CD4-positive, alpha-beta T cell (primary cell): ENCODE measurements around the gene IMMP1L. TPM values are rescaled to one million over a fixed set of nuclear protein-coding genes. Genes with fewer than 3 reads are reported as not detected.

ENCODE experiments used
- ATAC-seq: fragments of 200-7000 bp; cut with Tn5 transposase; one replicate; pipeline ENCODE4 v1.10.0; 2022; ENCODE audit warnings: mild to moderate bottlenecking; ENCODE audit not compliant: poor library complexity
- CTCF ChIA-PET: fragments of 350-600 bp; sonication (Branson Sonifier 250); formaldehyde crosslinking; loops from one replicate; lab custom pipeline; 2021; ENCODE audit warnings: antibody characterized with exemption, inconsistent platforms; lab: Charles Lee
- POLR2A ChIA-PET: fragments of 350-600 bp; sonication (Branson Sonifier 250); formaldehyde crosslinking; loops from one replicate; lab custom pipeline; 2021; ENCODE audit warnings: antibody characterized with exemption, inconsistent platforms; lab: Charles Lee
- DNase-seq, 14 experiments: peaks; one replicate each; pipeline ENCODE4 v3.0.0-alpha.2; 2013 to 2020; ENCODE audit warnings: mixed read lengths in 2 of 14
- H3K27ac ChIP-seq, 2 donors: one replicate each; pipeline versions ENCODE4 v1.5.1 to v1.7.0; 2013; ENCODE audit warnings: low read length in 2 of 2, low read depth in 1 of 2, mild to moderate bottlenecking in 1 of 2
- H3K27me3 ChIP-seq, 2 experiments: 1 replicate in 1 of 2; 2 replicates in 1 of 2; pipeline versions ENCODE4 v1.6.1 to v1.7.0; 2013; ENCODE audit warnings: low read length in 2 of 2, control low read depth in 1 of 2, mild to moderate bottlenecking in 1 of 2, moderate library complexity in 1 of 2; ENCODE audit not compliant: insufficient read depth in 2 of 2, control insufficient read depth in 1 of 2
- H3K36me3 ChIP-seq: one replicate; pipeline ENCODE4 v1.6.1; 2013; ENCODE audit warnings: low read length, control low read depth; ENCODE audit not compliant: insufficient read depth
- H3K4me1 ChIP-seq: one replicate; pipeline ENCODE4 v1.6.1; 2013; ENCODE audit warnings: low read length, control low read depth; ENCODE audit not compliant: insufficient read depth
- H3K4me3 ChIP-seq: one replicate; pipeline ENCODE4 v1.5.1; 2013; ENCODE audit warnings: mild to moderate bottlenecking, low read length, moderate library complexity
- H3K9me3 ChIP-seq, 2 experiments: 1 replicate in 1 of 2; 2 replicates in 1 of 2; pipeline versions ENCODE4 v1.6.1 to v1.7.0; 2013; ENCODE audit warnings: low read length in 2 of 2, mild to moderate bottlenecking in 2 of 2, control low read depth in 1 of 2, moderate library complexity in 1 of 2; ENCODE audit not compliant: control insufficient read depth in 1 of 2, insufficient read depth in 1 of 2
- H3K27ac Mint-ChIP-seq: one replicate; pipeline ENCODE4 v1.8.0; 2020; ENCODE audit warnings: mixed read lengths
- H3K27me3 Mint-ChIP-seq: one replicate; pipeline ENCODE4 v1.8.0; 2021; ENCODE audit warnings: mixed read lengths
- H3K36me3 Mint-ChIP-seq: one replicate; pipeline ENCODE4 v1.8.0; 2021; ENCODE audit warnings: low read depth, mixed read lengths
- H3K4me1 Mint-ChIP-seq: one replicate; pipeline ENCODE4 v1.8.0; 2021; ENCODE audit warnings: low read depth, mixed read lengths
- H3K4me3 Mint-ChIP-seq: one replicate; pipeline ENCODE4 v1.8.0; 2020; ENCODE audit warnings: mild to moderate bottlenecking, mixed read lengths
- H3K9me3 Mint-ChIP-seq: one replicate; pipeline ENCODE4 v1.8.0; 2020; ENCODE audit warnings: mixed read lengths
- CTCF ChIP-seq: fragments of 200-600 bp; IDR thresholded peaks from one replicate; pipeline ENCODE4 v1.8.0; 2022; ENCODE audit warnings: antibody characterized with exemption, mild to moderate bottlenecking
- intact Hi-C, 2 experiments: fragments of 100-400 bp; cut with DNase I in 1 of 2; cut with micrococcal nuclease in 1 of 2; formaldehyde crosslinking; loops; one replicate each; pipeline versions ENCODE4 v1.15.1 to v1.9.0; 2023 to 2025; cut with DNase I, micrococcal nuclease
- total RNA-seq, 174 experiments: library from RNA in 2 of 174; stranded (reverse) in 2 of 174; gene quantifications; one replicate each; pipeline ENCODE4 v1.2.3 and lab custom pipeline; 2021 to 2026

The IMMP1L gene
- total RNA-seq, 2 experiments from 2014 or later, result 6.0 to 6.9 TPM

- Histone ChIP-seq H3K36me3 (no peaks in the 10 kb centered on the region), H3K4me3 (no peak overlapping the region), H3K4me1 (no peaks in the 10 kb centered on the region), H3K27ac (no peak overlapping the region), H3K27me3 (no peaks in the 10 kb centered on the region), H3K9me3 (peaks cover 0 to 6% of the 10 kb centered on the region in 2 experiments)
- ChIA-PET POLR2A (interaction anchor here (0.7 kb wide), 1 partner anchor 16 kb away, joined by 4 read pairs; no protein-coding TSS in a partner anchor), CTCF (no interaction called here)
- H3K4me3 Mint-ChIP-seq, result no peak overlapping the region
- no peak overlapping the region for H3K27ac Mint-ChIP-seq
- DNase-seq, result no peak
- no peaks in the 10 kb centered on the region for H3K27me3 Mint-ChIP-seq
- no peak for ATAC-seq
- TF ChIP-seq CTCF, result no peak
- intact Hi-C loops, result no loop called here
- peaks cover 14% of the 10 kb centered on the region for H3K36me3 Mint-ChIP-seq
- no peaks in the 10 kb centered on the region for H3K4me1 Mint-ChIP-seq
- no peaks in the 10 kb centered on the region for H3K9me3 Mint-ChIP-seq
Measured at GRCh38 chr11:31529701-31530100, 20.3 kb upstream of the IMMP1L start.

DNA sequence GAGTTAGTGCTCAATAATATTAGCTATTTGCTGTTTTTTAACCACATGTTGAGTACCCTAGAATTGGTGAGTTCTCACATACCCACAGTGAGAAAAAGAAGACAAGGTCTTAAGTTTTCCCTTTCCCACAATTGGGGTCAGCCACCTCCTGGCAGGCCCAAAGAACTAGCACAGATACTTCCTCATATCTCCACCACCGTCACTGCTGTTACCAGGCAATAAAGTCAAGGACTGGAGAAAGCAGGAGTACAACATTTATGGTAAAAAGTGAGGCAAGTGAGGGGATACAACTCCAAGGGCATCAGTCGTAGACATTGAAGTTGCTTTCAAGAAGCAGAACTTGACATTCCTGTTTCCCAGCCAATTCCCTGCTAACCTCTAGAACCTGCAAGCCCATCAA is 19.8 kb upstream of the IMMP1L start:
- DNase-seq (no peak), ATAC-seq (no peak)
- no peak overlapping the region for H3K27ac ChIP-seq
- peaks cover 0 to 6% of the 10 kb centered on the region in 2 experiments for H3K9me3 ChIP-seq
- H3K4me1 ChIP-seq, result no peaks in the 10 kb centered on the region
- no peak overlapping the region for H3K4me3 ChIP-seq
- intact Hi-C loops, result no loop called here
- H3K27me3 ChIP-seq, result no peaks in the 10 kb centered on the region
- CTCF ChIA-PET, result no interaction called here
- POLR2A ChIA-PET, result interaction anchor here (0.7 kb wide), 1 partner anchor 16 kb away, joined by 4 read pairs; no protein-coding TSS in a partner anchor
- no peaks in the 10 kb centered on the region for H3K9me3 Mint-ChIP-seq
- no peak overlapping the region for H3K4me3 Mint-ChIP-seq
- H3K4me1 Mint-ChIP-seq, result no peaks in the 10 kb centered on the region
- H3K36me3 Mint-ChIP-seq, result peaks cover 16% of the 10 kb centered on the region
- no peak for TF ChIP-seq CTCF
- no peaks in the 10 kb centered on the region for H3K36me3 ChIP-seq
- no peaks in the 10 kb centered on the region for H3K27me3 Mint-ChIP-seq
- no peak overlapping the region for H3K27ac Mint-ChIP-seq

- POLR2A ChIA-PET, result no interaction called here
- Mint-ChIP-seq H3K27me3 (no peaks in the 10 kb centered on the region), H3K4me3 (no peak overlapping the region), H3K36me3 (peaks cover 28% of the 10 kb centered on the region), H3K27ac (no peak overlapping the region), H3K4me1 (no peaks in the 10 kb centered on the region), H3K9me3 (no peaks in the 10 kb centered on the region)
- intact Hi-C loops, result no loop called here
- no peaks in the 10 kb centered on the region for H3K27me3 ChIP-seq
- DNase-seq (no peak), ATAC-seq (no peak)
- H3K4me1 ChIP-seq, result no peaks in the 10 kb centered on the region
- no peak for TF ChIP-seq CTCF
- no peak overlapping the region for H3K4me3 ChIP-seq
- H3K27ac ChIP-seq, result no peak overlapping the region
- no peaks in the 10 kb centered on the region for H3K36me3 ChIP-seq
- CTCF ChIA-PET, result no interaction called here
- H3K9me3 ChIP-seq, result no peaks in the 10 kb centered on the region
Measured at GRCh38 chr11:31521497-31522150, 12.2 kb upstream of the IMMP1L start.
